Stimulated activated CD8-positive, alpha-beta memory T cell treated with anti-CD3 and anti-CD28 coated beads, Interleukin-2, amount 100 ng/mL, for 48 hours (primary cell): ENCODE measurements around the gene AKR1B15.
"Not testable (repeated sequence)": the region's sequence is repeated elsewhere in the genome, so short reads cannot be mapped to it uniquely, and the experiment has no call there.

Experiments used
- DNase-seq, 2 donors: peaks; one replicate each; pipeline ENCODE4 v3.0.0-alpha.2; 2020; ENCODE audit warnings: low read depth in 2 of 2

The AKR1B15 gene

GRCh38 chr7:134548877-134549276 lies at the start of gene AKR1B15:
TSS of gene AKR1B15 (plus strand) at chr7:134549110. CDS start at chr7:134564620, 15,510 bp downstream.
- peak; percentile 3 to 11 for DNase-seq

DNA sequence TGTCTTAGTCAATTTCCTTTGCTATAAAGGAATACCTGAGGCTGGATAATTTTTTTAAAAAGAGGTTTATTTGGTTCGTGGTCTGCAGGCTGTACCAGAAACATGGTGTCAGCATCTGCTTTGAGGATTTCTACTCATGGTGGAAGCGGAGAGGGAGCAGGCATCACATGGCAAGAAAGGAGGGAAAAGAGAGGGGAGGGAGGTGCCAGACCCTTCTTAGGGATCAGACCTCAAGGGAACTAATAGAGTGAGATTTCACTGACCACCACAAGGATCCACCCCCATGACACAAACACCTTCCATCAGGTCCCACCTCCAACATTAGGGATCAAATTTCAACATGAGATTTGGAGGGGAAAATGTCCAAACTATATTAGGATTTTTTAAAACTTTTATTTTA lies 48.5 kb upstream of the AKR1B15 start:
- DNase-seq: no peak

DNA sequence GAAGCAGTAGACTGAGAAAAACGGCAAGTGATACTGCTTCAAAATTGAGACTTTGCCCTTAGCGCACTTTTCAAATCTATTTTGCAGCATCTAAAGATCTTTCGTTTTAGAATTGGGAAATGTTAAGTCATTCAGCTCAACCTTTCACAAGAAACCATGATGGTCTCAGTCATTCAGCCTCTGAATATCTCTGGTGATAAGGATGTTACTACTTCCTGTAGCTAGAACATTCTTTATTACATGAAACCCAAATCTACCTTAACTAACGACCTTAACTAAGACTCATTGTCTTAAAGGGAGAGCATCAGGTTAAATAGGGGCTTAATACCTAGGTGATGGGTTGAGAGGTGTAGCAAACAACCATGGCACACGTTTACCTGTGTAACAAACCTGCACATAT lies 47.9 kb upstream of the AKR1B15 start:
- no peak for DNase-seq

DNA sequence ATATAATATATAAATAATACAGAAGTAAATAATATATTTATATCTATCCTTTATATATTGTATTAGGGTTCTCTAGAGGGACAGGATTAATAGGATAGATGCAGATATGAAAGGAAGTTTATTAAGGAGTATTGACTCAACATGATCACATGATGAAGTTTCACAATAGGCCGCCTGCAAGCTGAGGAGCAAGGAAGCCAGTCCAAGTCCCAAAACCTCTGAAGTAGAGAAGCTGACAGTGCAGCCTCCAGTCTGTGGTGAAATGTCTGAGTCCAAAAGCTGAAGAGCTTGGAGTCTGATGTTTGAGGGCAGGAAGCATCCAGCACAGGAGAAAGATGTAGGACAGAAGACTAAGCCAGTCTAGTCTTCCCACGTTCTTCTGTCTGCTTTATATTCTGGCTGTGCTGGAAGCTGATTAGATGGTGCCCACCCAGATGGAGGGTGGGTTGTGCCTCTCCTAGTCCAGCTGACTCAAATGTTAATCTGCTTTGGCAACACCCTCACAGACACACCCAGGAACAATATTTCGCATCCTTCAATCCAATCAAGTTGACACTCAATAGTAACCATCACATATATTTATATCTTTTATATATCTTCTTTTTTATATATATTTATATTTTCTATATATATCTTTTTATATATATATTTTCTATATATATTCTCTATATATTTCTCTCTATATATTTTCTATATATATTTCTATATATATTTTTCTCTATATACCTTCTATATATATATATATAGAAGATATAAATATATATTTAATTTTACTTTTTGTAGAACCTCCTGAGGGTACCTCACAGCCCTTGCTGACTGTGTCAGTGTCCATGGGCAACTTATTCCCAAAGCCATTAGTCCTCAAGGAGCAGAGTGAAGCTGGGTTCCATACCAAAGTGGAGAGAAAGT lies 46.2 kb upstream of the AKR1B15 start:
- no peak for DNase-seq

- DNase-seq: no peak
Observed at GRCh38 chr7:134504660-134505164, 44.2 kb upstream of the AKR1B15 start.

GRCh38 chr7:134505856-134506255 lies 43.1 kb upstream of the AKR1B15 start:
- no peak for DNase-seq

GRCh38 chr7:134509010-134509409 lies 39.9 kb upstream of the AKR1B15 start:
- DNase-seq: no peak

DNA sequence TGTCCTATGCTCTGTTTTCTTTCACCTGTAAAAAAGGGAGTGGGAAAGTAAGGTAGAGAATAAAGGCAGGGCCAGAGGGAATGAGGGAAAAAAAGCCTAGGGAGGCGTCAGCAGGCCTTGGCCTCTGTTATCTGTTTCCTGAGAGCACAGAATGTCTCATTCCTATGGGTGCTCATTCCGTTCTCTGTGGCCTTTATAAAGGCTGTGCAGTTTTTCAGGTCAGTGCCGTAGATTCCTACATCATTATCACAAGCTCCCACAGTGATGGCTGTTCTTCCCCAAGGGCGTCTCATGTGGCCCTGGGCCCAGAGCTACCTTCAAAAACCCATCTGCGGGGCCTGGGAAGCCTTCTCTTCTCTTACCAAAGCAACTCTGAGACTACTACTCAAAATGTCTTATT lies 38.3 kb upstream of the AKR1B15 start:
- no peak for DNase-seq

DNA sequence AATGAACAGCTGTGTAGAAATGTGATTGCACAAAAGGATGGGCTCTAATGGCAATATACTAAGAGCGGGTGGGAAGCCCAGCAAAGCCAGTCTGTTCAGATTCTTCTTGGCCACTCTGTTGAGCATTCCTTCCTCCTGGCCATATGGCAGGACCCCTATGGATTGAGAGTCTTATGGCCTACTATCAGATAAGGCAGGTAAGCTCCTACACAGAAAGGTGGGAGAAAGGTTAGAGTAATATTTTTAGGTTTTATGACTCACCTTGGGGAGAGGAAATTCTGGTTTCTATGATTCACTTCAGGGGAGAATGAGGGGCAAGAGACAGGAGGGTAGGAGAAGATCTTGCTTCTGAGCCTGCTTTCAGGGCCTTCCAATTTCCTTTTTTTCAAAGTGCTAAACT lies 36.6 kb upstream of the AKR1B15 start:
- DNase-seq: no peak

GRCh38 chr7:134513169-134513752 lies 35.6 kb upstream of the AKR1B15 start:
- DNase-seq: no peak

- no peak for DNase-seq
Observed at GRCh38 chr7:134514106-134514505, 34.8 kb upstream of the AKR1B15 start.

GRCh38 chr7:134514663-134515062 lies 34.2 kb upstream of the AKR1B15 start:
- no peak for DNase-seq

DNA sequence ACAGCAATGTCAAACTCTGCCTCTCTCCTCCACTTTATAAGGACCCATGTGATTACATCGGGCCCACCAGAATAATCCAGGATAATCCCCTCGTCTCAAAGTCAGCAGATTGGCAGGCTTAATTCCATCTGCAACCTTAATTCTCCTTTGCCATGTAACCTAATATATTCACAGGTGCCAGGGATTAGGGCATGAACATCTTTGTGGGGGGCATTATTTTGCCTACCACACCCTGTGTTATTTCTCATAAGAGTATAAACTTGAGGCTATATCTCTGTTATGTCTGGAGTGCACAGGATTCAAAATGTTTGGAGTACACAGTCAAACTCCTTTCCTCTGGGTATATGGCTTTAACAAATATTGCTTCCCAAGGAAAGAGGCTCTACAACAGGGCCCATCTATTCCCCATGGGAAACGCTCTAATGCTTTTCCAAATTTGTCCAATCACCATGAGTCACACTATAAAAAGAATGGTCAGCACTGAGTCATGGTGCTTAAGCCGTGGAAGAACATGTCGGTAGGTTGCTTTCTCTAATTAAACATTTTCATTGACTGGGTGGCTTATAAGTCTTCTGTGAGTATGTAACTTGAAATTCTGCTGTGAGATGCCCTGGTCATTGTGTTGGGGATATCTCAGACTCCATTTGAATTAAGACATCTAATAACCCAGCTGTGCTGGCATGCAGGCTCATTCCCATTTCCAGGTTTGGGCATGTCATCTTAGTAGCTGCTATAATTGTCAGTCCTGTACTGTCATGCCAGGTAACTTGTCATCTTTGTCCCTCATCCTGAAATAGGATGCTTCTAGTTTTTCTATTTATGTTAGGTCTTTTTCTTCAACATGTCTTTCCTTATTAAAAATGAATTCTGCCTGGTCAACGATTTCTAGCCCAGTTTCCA lies 33.1 kb upstream of the AKR1B15 start:
- DNase-seq: no peak

- DNase-seq: no peak
Observed at GRCh38 chr7:134520130-134520529, 28.8 kb upstream of the AKR1B15 start.

GRCh38 chr7:134522601-134523000 lies 26.3 kb upstream of the AKR1B15 start:
- no peak for DNase-seq

- not testable (repeated sequence) for DNase-seq
Observed at GRCh38 chr7:134525449-134525848, 23.5 kb upstream of the AKR1B15 start.

GRCh38 chr7:134526552-134527248 lies 22.2 kb upstream of the AKR1B15 start:
- DNase-seq: not testable (repeated sequence)

- no peak for DNase-seq
Observed at GRCh38 chr7:134527979-134528371, 20.9 kb upstream of the AKR1B15 start.

DNA sequence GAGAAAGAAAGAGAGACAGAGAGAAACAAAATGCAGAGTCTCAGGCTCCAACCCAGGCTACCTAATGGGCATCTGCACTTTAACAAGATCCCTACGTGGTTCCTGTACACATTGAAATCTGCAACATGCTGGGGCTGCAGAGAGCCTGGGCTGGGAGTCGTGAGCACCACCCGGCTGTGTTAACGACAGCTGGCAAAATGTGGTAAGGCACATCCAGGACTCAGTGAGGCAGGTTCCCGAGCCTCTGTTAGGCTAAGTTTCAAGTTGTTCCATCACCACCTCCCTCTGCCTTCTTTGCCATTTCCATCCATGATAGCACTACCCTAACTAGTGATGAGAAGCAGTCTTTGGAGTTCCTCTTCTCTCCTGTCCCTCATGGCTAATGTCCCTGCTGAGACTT lies 20.2 kb upstream of the AKR1B15 start:
- DNase-seq: no peak

GRCh38 chr7:134530460-134530859 lies 18.4 kb upstream of the AKR1B15 start:
- no peak for DNase-seq

DNA sequence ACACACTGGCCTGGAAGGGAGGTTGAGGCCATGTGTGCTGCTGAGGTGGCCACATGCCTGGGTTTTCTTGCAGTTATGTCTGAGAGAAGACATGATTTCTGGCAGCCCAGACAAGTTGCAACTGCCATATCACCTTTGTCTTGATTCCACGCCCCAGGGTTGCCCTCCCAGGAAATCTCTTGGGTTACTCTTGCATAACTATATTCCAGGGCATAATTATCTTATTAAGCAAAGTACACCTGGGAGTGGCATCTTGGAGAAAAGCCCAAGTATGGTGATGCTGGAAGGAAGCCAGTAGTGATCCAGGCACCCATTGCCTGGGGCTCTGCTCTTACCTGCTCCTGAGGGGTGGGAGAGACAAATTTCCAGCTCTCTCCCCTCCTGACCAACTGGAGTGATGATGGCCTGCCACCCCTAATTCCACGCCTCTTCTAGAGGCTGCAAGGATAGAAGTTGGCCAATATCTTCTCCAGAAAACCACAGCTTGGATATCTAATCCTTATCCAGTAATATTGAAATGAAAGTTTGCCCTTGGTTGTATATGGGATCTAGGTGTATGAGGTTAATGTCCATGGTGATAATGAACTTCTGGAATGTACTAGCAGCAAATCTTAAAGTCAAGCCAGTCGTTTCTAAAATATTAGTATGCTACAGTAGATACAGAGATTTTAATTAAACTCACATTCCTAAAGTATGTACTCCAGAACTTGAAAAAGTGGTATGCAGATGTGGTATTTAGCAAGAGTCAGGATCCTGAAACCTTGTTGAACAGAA lies 16.5 kb upstream of the AKR1B15 start:
- DNase-seq: no peak
